Breast epithelium (tissue), 3 donors: Measurements from ENCODE around the gene HSD17B4.

ENCODE experiments used
- POLR2A ChIP-seq: fragments of 450-650 bp; IDR thresholded peaks from one replicate; pipeline ENCODE4 v1.6.1; 2016; ENCODE audit warnings: antibody characterized with exemption, mild to moderate bottlenecking, moderate library complexity
- TF ChIP-seq, protein P1 (sequence below), 3 donors: fragments of 450-650 bp; IDR thresholded peaks; one replicate each; pipeline ENCODE4 v1.5.1; 2016 to 2017; ENCODE audit warnings: antibody characterized with exemption in 3 of 3, mild to moderate bottlenecking in 3 of 3, moderate library complexity in 3 of 3

DNA sequence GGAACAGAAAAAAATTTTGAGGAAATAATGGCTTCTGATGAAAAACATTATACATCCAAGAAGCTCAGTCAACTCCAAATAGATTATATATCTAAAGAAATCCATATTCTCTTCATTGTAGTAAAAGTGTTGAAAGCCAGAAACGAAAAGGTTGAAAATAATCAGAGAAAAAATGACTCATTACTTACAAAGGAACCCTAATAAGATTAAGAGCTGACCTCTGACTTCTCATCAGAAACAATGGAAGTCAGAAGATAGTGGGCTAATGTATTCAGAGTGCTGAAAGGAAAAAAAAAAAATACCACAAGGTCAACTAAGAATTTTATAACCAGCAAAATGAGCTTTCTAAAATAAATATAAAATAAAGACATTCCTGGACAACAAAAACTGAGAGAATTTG is 60.0 kb downstream of the HSD17B4 start:
- no peak for TF ChIP-seq POLR2A
- TF ChIP-seq, protein P1, sequence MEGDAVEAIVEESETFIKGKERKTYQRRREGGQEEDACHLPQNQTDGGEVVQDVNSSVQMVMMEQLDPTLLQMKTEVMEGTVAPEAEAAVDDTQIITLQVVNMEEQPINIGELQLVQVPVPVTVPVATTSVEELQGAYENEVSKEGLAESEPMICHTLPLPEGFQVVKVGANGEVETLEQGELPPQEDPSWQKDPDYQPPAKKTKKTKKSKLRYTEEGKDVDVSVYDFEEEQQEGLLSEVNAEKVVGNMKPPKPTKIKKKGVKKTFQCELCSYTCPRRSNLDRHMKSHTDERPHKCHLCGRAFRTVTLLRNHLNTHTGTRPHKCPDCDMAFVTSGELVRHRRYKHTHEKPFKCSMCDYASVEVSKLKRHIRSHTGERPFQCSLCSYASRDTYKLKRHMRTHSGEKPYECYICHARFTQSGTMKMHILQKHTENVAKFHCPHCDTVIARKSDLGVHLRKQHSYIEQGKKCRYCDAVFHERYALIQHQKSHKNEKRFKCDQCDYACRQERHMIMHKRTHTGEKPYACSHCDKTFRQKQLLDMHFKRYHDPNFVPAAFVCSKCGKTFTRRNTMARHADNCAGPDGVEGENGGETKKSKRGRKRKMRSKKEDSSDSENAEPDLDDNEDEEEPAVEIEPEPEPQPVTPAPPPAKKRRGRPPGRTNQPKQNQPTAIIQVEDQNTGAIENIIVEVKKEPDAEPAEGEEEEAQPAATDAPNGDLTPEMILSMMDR (IDR thresholded peaks at IDR 0.05): no peak
